GM21576 (cell line): ENCODE data around the gene FAM135A.
A peak's percentile ranks its signal among the peaks of the same experiment; 100 is the strongest.
"Not testable (repeated sequence)": the region's sequence is repeated elsewhere in the genome, so short reads cannot be mapped to it uniquely, and the experiment has no call there.

ENCODE experiments used
- ATAC-seq: cut with Tn5 transposase; IDR thresholded peaks from one replicate; pipeline ENCODE4 v1.9.1; 2021; ENCODE audit warnings: mild to moderate bottlenecking, moderate library complexity; ENCODE audit not compliant: unreplicated experiment

Gene FAM135A

DNA sequence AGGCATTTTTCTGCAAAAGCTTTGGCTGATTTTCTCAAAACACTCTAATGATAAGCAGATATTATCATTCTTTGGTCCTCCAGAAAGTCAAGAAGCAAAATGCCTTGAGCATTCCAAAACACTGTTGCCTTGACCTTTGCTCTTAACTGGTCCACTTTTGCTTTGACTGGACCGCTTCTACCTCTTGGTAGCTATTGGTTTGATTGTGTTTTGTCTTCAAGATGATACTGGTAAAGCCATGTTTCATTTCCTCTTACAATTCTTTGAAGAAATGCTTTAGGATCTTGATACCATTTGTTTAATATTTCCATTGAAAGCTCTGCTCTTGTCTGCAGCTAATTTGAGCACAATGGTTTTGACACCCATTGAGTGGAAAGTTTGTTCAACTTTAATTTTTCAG is 117.8 kb downstream of the FAM135A start:
- ATAC-seq: no peak

DNA sequence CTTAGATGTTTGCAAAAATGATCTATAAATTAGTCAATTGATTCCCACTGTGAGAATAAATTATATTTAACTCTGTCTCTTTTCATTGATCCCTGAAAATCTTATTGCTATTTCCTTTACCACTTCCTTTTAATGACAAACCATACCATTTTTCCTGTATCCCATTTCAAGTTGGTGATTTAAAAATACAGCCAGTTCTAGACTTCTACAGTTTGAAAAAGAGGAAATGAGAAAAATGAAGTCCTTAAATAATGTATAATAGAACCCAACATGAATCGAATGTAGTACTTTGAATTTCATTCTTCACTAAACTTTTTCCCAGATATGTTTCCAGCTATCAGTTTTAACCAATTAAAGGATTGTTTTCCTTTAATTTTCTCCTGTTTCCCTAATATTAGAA is 124.0 kb downstream of the FAM135A start:
- ATAC-seq: no peak

DNA sequence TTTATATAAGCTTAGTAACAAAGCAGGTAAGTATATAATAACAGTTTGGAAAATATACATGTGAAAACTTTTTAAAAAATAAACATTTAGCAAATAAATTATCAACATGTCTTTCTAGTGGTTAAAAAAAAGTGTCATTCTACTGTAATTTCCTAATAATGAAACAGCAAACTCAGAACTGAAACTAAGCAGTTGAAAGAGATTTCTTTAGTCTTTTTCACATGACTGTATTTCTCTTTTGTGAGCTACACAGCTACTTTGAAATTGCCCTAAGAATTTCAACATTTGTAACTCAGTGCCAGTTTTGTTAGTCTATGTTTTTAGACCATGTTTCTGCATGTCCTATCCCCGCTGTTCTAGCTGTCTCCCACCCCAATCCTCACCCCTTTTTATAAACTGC is 125.1 kb downstream of the FAM135A start:
- ATAC-seq: peak; percentile 90

DNA sequence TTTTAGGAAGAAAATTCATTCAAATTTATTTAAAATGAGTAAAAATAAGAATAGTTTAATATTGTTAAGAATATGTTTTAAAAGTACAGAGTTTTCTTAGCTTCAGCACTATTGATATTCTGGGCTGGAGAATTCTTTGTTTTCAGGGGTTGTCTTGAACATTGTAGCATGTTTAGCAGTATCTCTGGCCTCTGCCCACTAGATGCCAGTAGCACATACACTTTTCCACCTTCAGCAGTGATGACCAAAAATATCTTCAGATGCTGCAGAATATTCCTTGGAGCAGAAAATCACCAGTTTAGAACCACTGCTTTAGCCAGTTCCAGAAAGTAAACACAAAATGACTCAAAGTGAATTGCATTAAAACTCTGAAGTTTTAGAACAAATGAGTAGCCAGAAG is 134.0 kb downstream of the FAM135A start:
- ATAC-seq: no peak

DNA sequence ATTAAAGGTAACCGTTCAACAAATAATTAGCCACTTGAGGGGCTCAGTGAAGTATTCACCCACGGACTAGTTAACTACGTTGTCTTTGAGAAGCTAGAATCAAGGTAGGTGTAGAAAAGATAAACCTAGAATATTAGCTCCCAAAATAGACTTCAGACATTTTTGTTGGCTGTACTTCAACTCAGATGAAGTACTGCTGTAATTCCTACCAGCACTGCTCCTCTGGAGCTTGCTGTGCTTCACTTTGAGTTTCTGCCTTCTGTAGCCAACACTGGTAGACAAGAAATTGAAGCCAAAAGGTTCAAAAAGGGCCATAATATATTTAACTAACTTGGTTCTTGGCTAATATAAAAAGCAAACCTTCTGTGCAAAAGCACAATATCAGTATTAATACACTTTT is 134.6 kb downstream of the FAM135A start:
- ATAC-seq: no peak

DNA sequence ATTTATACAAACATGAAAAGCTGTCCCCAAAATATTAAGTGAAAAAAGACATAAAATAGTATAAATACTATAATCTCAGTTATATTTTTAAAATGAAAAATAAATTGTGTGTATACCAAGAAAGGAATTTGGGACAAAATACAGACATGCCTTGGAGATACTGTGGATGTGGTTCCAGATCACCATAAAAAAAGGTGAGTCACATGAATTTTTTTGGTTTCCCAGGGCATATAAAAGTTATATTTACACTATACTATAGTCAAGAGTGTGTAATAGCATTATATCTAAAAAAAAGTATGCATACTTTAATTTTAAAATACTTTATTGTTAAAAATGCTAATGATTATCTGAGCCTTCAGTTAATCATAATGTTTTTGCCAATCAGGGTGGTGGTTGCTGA is 136.0 kb downstream of the FAM135A start:
- ATAC-seq: no peak

DNA sequence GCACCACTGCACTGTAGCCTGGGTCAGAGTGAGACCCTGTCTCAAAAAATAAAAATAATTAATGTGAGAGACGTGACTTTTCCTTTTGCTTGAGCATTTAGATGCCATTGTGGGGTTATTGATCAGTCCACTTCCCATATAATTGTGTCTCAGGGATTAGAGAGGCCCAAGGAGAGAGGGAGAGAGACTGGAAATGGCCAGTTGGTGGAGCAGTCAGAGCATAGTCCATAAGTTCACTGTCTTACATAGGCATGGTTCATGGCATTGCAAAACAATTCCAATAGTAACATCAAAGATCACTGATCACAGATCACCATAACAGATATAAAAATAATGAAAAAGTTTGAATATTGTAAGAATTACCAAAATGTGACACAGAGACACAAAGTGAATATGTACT is 138.3 kb downstream of the FAM135A start:
- ATAC-seq: no peak

DNA sequence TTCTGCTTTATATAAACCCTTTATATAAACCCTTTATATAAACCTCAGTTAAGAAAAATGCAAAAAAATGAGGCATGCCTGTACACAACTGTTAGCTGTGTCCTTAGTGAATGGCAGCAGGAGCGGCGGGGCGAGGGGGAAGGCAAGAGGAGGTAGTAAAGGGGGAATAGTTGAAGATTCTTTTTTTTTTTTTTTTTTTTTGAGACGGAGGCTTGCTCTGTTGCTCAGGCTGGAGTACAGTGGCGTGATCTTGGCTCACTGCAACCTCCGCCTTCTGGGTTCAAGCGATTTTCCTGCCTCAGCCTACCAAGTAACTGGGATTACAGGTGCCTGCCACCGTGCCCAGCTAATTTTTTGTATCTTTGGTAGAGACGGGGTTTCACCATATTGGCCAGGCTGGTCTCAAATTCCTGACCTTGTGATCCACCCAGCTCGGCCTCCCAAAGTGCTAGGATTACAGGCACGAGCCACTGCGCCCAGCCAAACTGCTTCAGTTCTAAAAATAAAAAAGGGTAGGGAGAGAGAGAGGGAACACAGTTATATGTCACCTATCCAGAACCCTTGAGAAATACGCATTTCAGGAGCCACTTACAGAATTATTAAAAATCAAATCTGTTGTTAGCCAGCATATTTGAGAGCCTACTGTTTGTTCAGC is 139.1 kb downstream of the FAM135A start:
- ATAC-seq: not testable (repeated sequence)

DNA sequence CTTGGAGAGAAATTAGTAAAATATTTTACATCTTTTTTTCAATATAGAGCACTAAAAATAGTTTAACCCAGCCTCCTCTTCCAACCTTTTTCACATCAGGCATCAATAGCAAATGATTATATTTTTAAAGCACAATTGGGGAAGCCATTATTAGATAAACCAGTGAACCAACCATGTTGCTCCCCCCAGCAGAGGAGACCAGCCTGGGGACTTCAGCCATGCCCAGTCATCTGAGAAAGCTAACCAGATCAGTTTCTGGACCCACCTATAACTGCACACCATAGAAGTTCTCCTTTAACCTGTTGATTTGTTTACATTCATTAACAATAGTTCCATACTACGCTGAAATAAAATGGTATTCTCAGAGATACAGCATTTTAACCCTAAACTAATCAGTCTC is 139.7 kb downstream of the FAM135A start:
- no peak for ATAC-seq

DNA sequence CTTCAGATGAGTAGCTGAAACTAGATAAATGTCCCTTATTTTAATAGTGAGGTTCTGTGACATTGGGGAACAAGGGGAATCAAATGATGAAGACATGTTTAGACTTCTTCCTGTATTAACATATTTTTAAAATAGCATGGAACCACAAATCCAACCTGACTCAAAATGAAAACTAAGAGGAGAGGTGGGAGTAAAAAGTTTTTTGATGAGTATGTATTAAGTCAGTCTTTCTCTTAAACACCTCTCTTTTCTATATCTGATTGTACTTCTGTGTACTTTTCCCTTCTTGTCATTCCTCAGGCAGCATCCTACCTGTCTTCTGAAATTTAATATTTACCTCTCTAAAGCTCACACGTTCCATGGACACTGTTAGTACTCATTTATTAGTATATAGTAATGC is 144.7 kb downstream of the FAM135A start:
- no peak for ATAC-seq

DNA sequence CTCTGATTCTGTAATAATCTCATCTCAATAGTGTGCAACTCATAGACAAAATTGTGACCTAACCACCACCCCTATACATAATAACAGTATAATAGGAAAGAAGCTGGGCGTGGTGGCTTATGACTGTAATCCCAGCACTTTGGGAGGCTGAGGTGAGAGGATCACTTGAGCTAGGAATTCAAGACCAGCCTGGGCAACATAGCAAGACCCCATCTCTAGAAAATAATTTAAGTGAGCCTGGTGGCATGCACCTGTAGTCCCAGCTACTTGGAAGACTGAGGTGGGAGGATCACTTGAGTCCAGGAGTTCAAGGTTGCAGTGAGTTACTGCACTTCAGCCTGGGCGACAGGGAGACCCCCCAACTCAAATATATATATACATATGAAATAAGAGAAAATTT is 149.1 kb downstream of the FAM135A start:
- ATAC-seq: not testable (repeated sequence)

DNA sequence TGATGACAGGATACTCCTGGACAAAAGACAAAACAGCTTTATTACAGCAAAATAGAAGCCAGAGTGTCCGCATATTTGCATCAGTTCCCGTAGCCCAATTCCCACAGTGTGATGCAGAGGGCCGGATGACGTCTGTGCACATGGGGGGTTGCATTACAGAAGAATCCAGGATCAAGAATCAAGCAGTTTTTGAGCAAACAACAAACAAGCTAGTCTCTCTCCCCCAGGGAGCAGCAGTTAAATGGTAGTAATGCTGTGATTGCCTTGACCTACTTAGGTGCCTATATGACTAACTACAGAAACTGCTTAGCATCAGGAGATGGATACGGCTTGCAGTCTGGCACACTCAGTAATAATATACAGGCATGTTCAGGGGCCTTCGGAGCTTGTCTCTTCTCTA is 150.2 kb downstream of the FAM135A start:
- ATAC-seq: no peak

DNA sequence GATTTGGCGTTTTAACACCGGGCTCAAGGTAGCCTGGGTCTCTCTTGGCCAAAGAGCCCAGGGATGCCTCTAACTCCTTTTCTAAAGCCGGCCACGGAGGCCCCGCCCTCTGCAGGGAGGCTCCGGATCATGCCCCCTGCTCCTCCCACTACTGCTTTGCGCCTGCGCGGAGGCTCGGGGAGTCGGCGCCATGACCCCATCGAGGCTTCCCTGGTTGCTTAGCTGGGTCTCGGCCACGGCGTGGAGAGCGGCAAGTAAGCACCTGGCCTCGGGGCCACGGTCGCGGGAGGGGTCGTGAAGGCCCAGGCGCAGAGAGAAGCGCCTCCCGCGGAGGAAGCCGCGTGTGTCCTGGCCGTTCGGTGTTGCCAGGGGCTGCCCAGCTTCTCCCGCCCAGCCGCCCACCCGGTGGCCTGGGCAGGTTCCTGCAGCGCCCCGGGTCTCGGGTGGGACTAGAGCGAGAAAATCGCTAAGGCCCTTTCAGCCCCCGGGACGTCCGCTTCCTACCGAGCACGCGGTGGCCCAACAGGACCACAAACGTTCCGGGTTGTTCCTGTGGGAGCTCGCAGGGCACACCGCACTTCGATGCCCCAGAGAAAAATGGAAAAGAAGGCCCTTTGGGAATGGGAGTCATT is 153.6 kb downstream of the FAM135A start, which contains the start of gene SDHAF4:
Gene SDHAF4, plus strand, starts transcription at position 180 of the 632 bp plus-strand sequence. Its CDS starts 11 bp downstream, at position 191.
- ATAC-seq: peak; percentile 99

DNA sequence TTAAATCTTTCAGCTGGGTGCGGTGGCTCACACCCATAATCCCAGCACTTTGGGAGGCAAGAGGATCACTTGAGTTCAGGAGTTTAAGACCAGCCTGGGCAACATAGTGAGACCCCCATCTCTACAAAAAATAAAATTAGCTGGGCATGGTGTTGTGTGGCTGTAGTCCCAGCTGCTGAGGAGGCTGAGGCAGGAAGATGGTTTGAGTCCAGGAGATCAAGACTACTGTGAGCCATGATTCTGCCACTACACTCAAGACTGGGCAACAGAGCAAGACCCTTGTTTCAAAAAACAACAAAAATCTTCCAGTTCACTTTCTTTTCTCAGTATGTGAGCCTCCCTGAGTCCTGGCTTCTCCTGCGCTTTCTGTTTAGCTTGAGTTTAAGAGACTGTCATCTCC is 161.3 kb downstream of the FAM135A start:
- no peak for ATAC-seq

DNA sequence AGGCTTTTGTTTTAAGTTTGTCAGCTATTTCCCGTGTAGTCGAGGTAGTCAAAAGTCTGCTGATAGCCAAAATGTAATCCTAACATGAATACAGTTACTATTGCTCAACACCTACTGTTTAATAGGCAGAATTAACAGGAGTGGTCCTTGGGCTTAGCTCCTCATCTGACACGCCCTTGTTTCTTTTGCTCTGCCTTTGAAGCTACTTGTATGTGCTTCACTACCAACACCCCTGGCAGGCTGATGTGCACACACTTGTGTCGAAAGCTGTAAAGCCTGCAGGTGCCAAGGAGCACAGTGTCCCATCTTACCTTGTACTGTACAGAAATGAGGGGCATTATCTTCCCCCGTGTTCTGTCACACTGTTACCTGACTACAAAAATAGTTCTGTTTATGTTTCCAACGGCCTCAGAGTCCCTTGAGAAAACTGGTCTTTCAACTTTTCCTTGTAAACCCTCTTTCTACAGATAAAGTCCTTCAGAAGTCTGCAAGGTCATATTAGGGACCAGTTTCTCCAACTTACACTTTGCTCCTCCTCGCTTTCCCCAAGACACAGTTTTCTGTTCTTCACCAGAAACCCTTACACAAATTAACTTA is 162.7 kb downstream of the FAM135A start:
- ATAC-seq: no peak

DNA sequence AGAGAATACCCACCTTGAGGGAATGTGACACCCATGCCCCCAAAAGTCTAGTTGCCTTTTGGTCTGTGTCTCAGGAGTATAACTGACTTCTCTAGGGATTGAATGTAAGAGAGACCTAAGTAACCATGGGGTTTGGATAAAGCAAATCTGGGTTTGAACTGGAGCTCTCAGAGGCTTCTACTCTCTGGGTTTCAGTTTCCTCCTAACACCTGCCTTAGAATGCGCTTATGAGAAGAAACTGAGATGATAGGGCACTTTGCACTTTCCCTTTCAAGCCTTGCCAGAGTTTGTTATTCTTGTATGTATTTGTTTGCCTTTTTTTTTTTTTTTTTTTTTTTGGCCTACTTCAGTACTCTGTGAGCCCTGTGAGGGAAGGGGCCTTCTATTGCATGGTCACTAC is 172.8 kb downstream of the FAM135A start:
- peak; percentile 98 for ATAC-seq

DNA sequence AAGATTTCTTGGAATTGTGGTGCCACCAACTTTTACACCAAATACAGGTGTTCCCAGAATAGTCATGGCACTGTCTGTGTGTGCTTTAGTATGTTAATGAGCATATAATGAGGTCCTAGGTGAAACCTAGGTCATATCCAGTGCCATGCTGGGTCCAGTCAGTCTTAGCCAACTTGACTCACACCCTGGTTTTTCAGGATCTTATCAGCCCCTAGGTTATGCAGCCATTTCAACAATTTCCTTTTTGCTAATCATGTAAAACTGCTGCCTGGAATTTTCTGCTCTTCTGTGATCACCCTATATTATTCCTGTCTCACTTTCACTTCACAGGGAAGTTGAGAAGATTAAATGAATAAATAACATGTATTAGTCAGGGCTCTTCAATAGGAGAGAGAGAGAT is 177.1 kb downstream of the FAM135A start:
- ATAC-seq: no peak

DNA sequence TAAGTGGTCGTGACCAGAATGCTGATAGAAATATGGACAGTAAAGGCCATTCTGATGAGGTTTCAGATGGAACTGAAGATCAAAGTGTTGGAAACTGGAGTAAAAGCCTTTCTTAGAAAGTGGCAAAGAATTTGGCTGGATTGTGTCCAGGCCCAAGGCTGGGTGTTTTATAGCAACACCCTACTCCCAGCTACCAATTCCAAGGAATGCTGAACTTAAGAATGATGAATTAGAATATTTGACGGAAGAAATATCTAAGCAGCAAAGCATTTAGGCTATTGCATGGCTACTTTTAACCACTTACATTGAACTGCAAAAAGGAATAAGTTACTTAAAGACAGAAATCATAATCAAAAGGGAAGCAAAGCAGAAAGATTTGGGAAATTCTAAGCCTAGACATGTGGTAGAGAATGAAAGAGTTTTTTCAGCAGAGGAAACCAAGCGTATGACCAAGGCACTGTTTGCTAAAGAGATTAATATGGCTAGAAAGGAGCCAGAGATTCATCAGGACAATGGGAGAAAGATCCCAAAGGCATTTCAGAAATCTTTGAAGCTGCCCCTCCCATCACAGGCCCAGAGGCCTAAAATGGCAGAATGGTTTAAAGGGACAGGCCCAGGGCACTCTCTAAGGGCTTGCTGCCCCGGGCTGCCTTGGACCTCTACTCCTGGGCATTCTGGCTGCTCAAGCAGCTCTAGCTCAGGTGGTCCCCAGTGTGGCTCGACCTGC is 179.2 kb downstream of the FAM135A start:
- ATAC-seq: no peak

DNA sequence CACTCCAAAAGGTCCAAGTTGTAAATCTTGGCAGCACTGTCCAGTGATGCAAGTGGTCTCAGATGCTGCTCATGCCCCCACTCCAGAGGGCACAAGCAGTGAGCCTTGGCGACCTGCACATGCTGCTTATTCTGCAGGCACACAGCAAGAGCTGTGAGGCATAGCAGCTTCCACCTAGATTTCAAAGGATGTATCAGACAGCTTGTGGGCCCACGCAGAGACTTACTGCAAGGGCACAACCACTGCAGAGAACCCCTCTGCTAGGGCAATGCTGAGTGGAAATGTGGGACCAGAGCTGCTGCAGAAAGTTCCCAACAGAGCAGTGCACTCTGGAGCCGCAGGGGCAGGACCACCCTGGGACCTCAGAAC is 179.8 kb downstream of the FAM135A start:
- no peak for ATAC-seq

DNA sequence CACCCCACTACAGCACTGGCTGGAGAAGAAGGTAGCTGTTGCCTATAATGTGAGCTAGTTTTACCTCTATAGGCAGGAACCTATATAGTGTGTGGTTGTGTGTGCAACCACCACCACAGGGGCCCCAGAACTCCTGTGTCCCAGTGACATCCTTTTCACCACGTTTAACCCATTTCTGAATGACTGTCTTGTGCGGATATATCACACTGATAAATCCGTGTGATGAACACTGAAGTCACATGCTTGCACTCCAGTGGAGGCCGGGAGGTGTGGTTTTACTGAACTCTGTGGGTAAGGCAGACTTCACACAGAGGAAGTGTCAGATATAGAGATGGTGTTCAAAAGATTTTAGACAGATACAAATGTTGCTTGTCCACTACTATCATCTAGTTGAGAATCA is 185.9 kb downstream of the FAM135A start:
- no peak for ATAC-seq

DNA sequence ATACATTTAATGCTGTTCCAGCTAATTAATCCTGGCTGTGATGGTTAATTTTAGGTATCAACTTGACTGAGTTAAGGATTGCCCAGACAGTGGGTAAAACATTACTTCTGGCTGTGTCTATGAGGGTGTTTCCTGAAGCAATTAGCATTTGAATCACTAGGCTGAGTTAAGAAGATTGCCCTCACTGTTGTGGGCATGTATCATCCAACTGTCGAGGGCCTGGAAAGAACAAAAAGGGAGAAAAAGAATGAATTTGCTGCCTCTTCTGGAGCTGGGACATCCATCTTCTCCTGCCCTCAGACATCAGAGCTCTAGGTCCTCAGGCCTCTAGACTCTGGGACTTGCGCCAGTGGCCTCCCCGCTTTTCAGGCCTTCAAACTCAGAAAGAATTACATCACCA is 187.7 kb downstream of the FAM135A start:
- no peak for ATAC-seq

DNA sequence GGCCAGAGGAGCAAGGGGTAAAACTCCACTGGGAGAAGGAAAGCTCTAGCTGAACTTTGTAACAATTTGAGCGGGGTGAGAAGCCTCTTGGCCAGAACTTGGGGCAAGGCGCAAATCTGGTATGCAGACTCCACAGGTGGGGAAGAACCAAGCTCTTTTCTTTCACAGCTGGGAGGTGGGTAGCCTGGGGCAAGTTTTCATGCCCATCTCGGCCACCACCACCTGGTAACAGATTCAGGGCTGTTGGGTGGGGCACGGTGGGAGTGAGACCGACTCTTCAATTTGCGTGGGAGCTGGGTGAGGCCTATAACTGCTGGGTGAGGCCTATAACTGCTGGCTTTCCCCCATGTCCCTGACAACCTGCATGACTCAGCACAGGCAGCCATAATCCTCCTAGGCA is 190.9 kb downstream of the FAM135A start:
- no peak for ATAC-seq
